H9 (cell line): ENCODE data around the gene ZFP91. TPM values are rescaled to one million over a fixed set of nuclear protein-coding genes. Genes with fewer than 3 reads are reported as not detected.

Experiments used
- DNase-seq: peaks from one replicate; pipeline ENCODE4 v3.0.0-alpha.2; 2017
- H2AFZ ChIP-seq: one replicate; pipeline ENCODE4 v1.6.1; 2013; ENCODE audit warnings: mild to moderate bottlenecking, low read length, control low read depth, moderate library complexity
- H2AK5ac ChIP-seq: 2 replicates; pipeline ENCODE4 v1.6.1; 2013; ENCODE audit warnings: low read length, control low read depth, mixed read lengths; ENCODE audit not compliant: insufficient read length
- H2BK120ac ChIP-seq: one replicate; pipeline ENCODE4 v1.6.1; 2013; ENCODE audit warnings: low read depth, mild to moderate bottlenecking, low read length, control low read depth, inconsistent platforms; ENCODE audit not compliant: poor library complexity, severe bottlenecking
- H2BK12ac ChIP-seq: 2 replicates; pipeline ENCODE4 v1.6.1; 2013; ENCODE audit warnings: low read length, control low read depth, mixed read lengths, low read depth; ENCODE audit not compliant: insufficient read length
- H2BK15ac ChIP-seq: 2 replicates; pipeline ENCODE4 v1.6.1; 2013; ENCODE audit warnings: low read depth, low read length, control low read depth
- H2BK20ac ChIP-seq: one replicate; pipeline ENCODE4 v1.6.1; 2013; ENCODE audit warnings: low read depth, mild to moderate bottlenecking, low read length, control low read depth, inconsistent platforms; ENCODE audit not compliant: poor library complexity, severe bottlenecking
- H2BK5ac ChIP-seq: 2 replicates; pipeline ENCODE4 v1.6.1; 2013; ENCODE audit warnings: low read length, control low read depth, mixed read lengths; ENCODE audit not compliant: insufficient read length
- H3K14ac ChIP-seq: 2 replicates; pipeline ENCODE4 v1.6.1; 2013; ENCODE audit warnings: low read length, control low read depth; ENCODE audit not compliant: insufficient read depth
- H3K18ac ChIP-seq: 2 replicates; pipeline ENCODE4 v1.6.1; 2013; ENCODE audit warnings: low read depth, mild to moderate bottlenecking, mixed read lengths, low read length, control low read depth; ENCODE audit not compliant: insufficient read length
- H3K23ac ChIP-seq: 2 replicates; pipeline ENCODE4 v1.6.1; 2013; ENCODE audit warnings: low read length, control low read depth, mixed read lengths, low read depth; ENCODE audit not compliant: insufficient read length
- H3K23me2 ChIP-seq: 2 replicates; pipeline ENCODE4 v1.6.1; 2013; ENCODE audit warnings: low read depth, mild to moderate bottlenecking, mixed read lengths, low read length, control low read depth; ENCODE audit not compliant: insufficient read length, poor library complexity, severe bottlenecking
- H3K27ac ChIP-seq: 2 replicates; pipeline ENCODE4 v1.5.1; 2013; ENCODE audit warnings: low read length, control low read depth, mixed read lengths, low read depth; ENCODE audit not compliant: insufficient read length
- H3K27me3 ChIP-seq: 2 replicates; pipeline ENCODE4 v1.6.1; 2013; ENCODE audit warnings: low read length, control low read depth, inconsistent platforms; ENCODE audit not compliant: insufficient read depth
- H3K4ac ChIP-seq: 2 replicates; pipeline ENCODE4 v1.6.1; 2013; ENCODE audit warnings: low read depth, mild to moderate bottlenecking, control low read depth, inconsistent platforms, low read length, moderate library complexity
- H3K4me1 ChIP-seq: 2 replicates; pipeline ENCODE4 v1.6.1; 2013; ENCODE audit warnings: low read length, control low read depth, inconsistent platforms; ENCODE audit not compliant: insufficient read depth
- H3K4me2 ChIP-seq: 2 replicates; pipeline ENCODE4 v1.6.1; 2013; ENCODE audit warnings: low read length, control low read depth, mixed read lengths; ENCODE audit not compliant: insufficient read length, insufficient read depth
- H3K56ac ChIP-seq: 2 replicates; pipeline ENCODE4 v1.6.1; 2013; ENCODE audit warnings: low read depth, mild to moderate bottlenecking, mixed read lengths, low read length, control low read depth; ENCODE audit not compliant: insufficient read length
- H3K79me1 ChIP-seq: 2 replicates; pipeline ENCODE4 v1.6.1; 2013; ENCODE audit warnings: low read depth, mild to moderate bottlenecking, moderate library complexity, low read length, control low read depth, inconsistent platforms; ENCODE audit not compliant: insufficient read depth, poor library complexity, severe bottlenecking
- H3K79me2 ChIP-seq: 2 replicates; pipeline ENCODE4 v1.6.1; 2013; ENCODE audit warnings: low read length, control low read depth, inconsistent platforms; ENCODE audit not compliant: insufficient read depth
- H3K9ac ChIP-seq: 2 replicates; pipeline ENCODE4 v1.6.1; 2013; ENCODE audit warnings: low read length, control low read depth, mixed read lengths; ENCODE audit not compliant: insufficient read length; ENCODE audit errors: extremely low read depth
- H3K9me3 ChIP-seq: one replicate; pipeline ENCODE4 v1.6.1; 2013; ENCODE audit warnings: low read depth, low read length, inconsistent platforms; ENCODE audit not compliant: control insufficient read depth
- H3T11ph ChIP-seq: one replicate; pipeline ENCODE4 v1.6.1; 2013; ENCODE audit warnings: mild to moderate bottlenecking, low read length, control low read depth, inconsistent platforms
- H4K20me1 ChIP-seq: one replicate; pipeline ENCODE4 v1.6.1; 2013; ENCODE audit not compliant: control insufficient read depth, insufficient read length, insufficient read depth
- H4K5ac ChIP-seq: 2 replicates; pipeline ENCODE4 v1.6.1; 2013; ENCODE audit warnings: low read depth, mild to moderate bottlenecking, mixed read lengths, low read length, control low read depth; ENCODE audit not compliant: insufficient read length
- H4K8ac ChIP-seq: replicated peaks from 2 replicates; pipeline ENCODE4 v1.6.1; 2013; ENCODE audit warnings: low read length, control low read depth, mixed read lengths, low read depth; ENCODE audit not compliant: insufficient read length
- H4K91ac ChIP-seq: 2 replicates; pipeline ENCODE4 v1.6.1; 2013; ENCODE audit warnings: low read depth, mild to moderate bottlenecking, moderate library complexity, mixed read lengths, low read length, control low read depth; ENCODE audit not compliant: insufficient read length
- H3K27ac Mint-ChIP-seq, 3 experiments: 2 replicates in 2 of 3; 3 replicates in 1 of 3; pipeline ENCODE4 v1.8.0; 2020 to 2021; ENCODE audit warnings: mixed read lengths in 3 of 3, mild to moderate bottlenecking in 1 of 3, moderate library complexity in 1 of 3
- H3K27me3 Mint-ChIP-seq: 2 replicates; pipeline ENCODE4 v1.8.0; 2021; ENCODE audit warnings: low read depth, mild to moderate bottlenecking, moderate library complexity, mixed read lengths
- H3K36me3 Mint-ChIP-seq, 3 experiments: 2 replicates in 2 of 3; 3 replicates in 1 of 3; pipeline ENCODE4 v1.8.0; 2020 to 2021; ENCODE audit warnings: low read depth in 3 of 3, mixed read lengths in 3 of 3; ENCODE audit not compliant: insufficient read depth in 1 of 3
- H3K4me1 Mint-ChIP-seq, 2 experiments: 2 replicates each; pipeline ENCODE4 v1.8.0; 2020; ENCODE audit warnings: mixed read lengths in 2 of 2
- H3K4me3 Mint-ChIP-seq, 2 experiments: 2 replicates in 1 of 2; 3 replicates in 1 of 2; pipeline ENCODE4 v1.8.0; 2020 to 2021; ENCODE audit warnings: mild to moderate bottlenecking in 2 of 2, mixed read lengths in 2 of 2, moderate library complexity in 1 of 2
- H3K9me3 Mint-ChIP-seq, 2 experiments: 2 replicates in 1 of 2; 3 replicates in 1 of 2; pipeline ENCODE4 v1.8.0; 2020; ENCODE audit warnings: mild to moderate bottlenecking in 2 of 2, mixed read lengths in 2 of 2, moderate library complexity in 1 of 2
- WGBS: extraction: QIAGEN DNeasy Blood & Tissue Kit; methylation state at CpG from one replicate; pipeline ENCODE4 v1.1.7; 2013; ENCODE audit warnings: missing lambda C conversion rate, low lambda C conversion rate, mixed read lengths; ENCODE audit not compliant: insufficient read length; ENCODE audit errors: extremely low coverage; 5-methylcytosine and 5-hydroxymethylcytosine counted together
- total RNA-seq: library from RNA; stranded (reverse); gene quantifications from 2 replicates; pipeline ENCODE4 v1.2.1, GENCODE V29; 2021
- TF ChIP-seq, protein P1 (sequence below): fragments of 200-600 bp; sonication (generic); conservative IDR thresholded peaks from 3 replicates; pipeline ENCODE4 v1.8.0; 2021; ENCODE audit warnings: antibody characterized with exemption, mild to moderate bottlenecking

Gene ZFP91
- total RNA-seq, 1 experiment from 2014 or later: 32.9 TPM

DNA sequence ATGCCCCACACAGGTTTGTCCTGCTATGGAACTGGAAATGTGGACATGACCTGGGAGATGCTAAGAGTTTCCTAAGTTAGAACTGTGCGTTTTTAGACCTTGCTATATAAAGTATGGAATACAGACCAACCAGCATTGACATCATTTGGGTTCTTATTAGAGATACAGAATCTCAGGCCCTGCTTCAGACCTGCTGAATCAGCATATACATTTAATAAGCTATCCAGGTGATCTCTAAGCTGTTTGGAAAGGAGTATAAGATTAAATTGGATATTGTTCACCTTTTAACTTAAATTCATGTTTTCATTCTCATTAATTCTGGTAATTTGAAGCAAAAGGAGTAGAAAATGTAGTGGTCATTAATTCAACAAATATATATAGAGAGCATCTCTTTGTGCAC lies 36.7 kb downstream of the ZFP91 start:
- Histone ChIP-seq H4K5ac (no peak overlapping the region), H4K20me1 (no peaks in the 10 kb centered on the region), H3K56ac (no peak overlapping the region), H3K4me2 (no peak overlapping the region), H2BK5ac (no peak overlapping the region), H3T11ph (no peak overlapping the region), H3K4me1 (no peaks in the 10 kb centered on the region), H3K27me3 (no peaks in the 10 kb centered on the region; the same call in 1 of the 2 replicates), H3K79me1 (no peaks in the 10 kb centered on the region), H3K9me3 (no peaks in the 10 kb centered on the region), H2BK120ac (no peak overlapping the region), H3K18ac (no peak overlapping the region), H3K79me2 (no peaks in the 10 kb centered on the region), H2BK20ac (no peak overlapping the region), H3K4ac (no peak overlapping the region), H2AFZ (no peak overlapping the region), H4K8ac (no peak overlapping the region), H2BK15ac (no peak overlapping the region), H3K23me2 (no peaks in the 10 kb centered on the region), H2BK12ac (no peak overlapping the region), H4K91ac (no peak overlapping the region), H3K23ac (no peak overlapping the region), H3K9ac (no peak overlapping the region), H3K27ac (no peak overlapping the region), H2AK5ac (no peak overlapping the region), H3K14ac (no peak overlapping the region)
- no peak for DNase-seq
- Mint-ChIP-seq H3K9me3 (no peaks in the 10 kb centered on the region; a peak in 1 of 5 replicates), H3K36me3 (peaks cover 59 to 90% (median 90%) of the 10 kb centered on the region in 3 experiments; a peak in 6 of 7 replicates), H3K27me3 (no peaks in the 10 kb centered on the region), H3K4me1 (no peaks in the 10 kb centered on the region), H3K27ac (no peak overlapping the region), H3K4me3 (no peak overlapping the region)
- TF ChIP-seq, protein P1, sequence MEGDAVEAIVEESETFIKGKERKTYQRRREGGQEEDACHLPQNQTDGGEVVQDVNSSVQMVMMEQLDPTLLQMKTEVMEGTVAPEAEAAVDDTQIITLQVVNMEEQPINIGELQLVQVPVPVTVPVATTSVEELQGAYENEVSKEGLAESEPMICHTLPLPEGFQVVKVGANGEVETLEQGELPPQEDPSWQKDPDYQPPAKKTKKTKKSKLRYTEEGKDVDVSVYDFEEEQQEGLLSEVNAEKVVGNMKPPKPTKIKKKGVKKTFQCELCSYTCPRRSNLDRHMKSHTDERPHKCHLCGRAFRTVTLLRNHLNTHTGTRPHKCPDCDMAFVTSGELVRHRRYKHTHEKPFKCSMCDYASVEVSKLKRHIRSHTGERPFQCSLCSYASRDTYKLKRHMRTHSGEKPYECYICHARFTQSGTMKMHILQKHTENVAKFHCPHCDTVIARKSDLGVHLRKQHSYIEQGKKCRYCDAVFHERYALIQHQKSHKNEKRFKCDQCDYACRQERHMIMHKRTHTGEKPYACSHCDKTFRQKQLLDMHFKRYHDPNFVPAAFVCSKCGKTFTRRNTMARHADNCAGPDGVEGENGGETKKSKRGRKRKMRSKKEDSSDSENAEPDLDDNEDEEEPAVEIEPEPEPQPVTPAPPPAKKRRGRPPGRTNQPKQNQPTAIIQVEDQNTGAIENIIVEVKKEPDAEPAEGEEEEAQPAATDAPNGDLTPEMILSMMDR: no peak
- WGBS: no CpG with 5 or more reads among the region's 1 CpG
